Liver (tissue), 9 donors: ENCODE results near the gene OMD. TPM values are rescaled to one million over a fixed set of nuclear protein-coding genes. Genes with fewer than 3 reads are reported as not detected.
"Not testable (repeated sequence)": the region's sequence is repeated elsewhere in the genome, so short reads cannot be mapped to it uniquely, and the experiment has no call there.

ENCODE experiments used
- DNase-seq: peaks from one replicate; pipeline ENCODE4 v3.0.0-alpha.2; 2017; ENCODE audit warnings: low spot score
- H3K27ac ChIP-seq, 2 donors: one replicate each; pipeline ENCODE4 v1.7.0; 2013; ENCODE audit warnings: inconsistent platforms in 2 of 2, low read length in 2 of 2, control low read depth in 1 of 2, low read depth in 1 of 2, mild to moderate bottlenecking in 1 of 2
- H3K27me3 ChIP-seq, 4 donors: one replicate each; pipeline versions ENCODE4 v1.6.1 to v1.7.0; 2013; ENCODE audit warnings: low read length in 3 of 4, inconsistent platforms in 1 of 4, mild to moderate bottlenecking in 1 of 4, moderate library complexity in 1 of 4; ENCODE audit not compliant: control insufficient read depth in 4 of 4, insufficient read depth in 4 of 4
- H3K36me3 ChIP-seq, 4 donors: one replicate each; pipeline versions ENCODE4 v1.6.1 to v1.7.0; 2013; ENCODE audit warnings: low read length in 3 of 4, mild to moderate bottlenecking in 3 of 4, low read depth in 1 of 4, moderate library complexity in 1 of 4; ENCODE audit not compliant: control insufficient read depth in 4 of 4, insufficient read depth in 3 of 4
- H3K4me1 ChIP-seq, 4 donors: one replicate each; pipeline versions ENCODE4 v1.6.1 to v1.7.0; 2013; ENCODE audit warnings: low read length in 3 of 4, mild to moderate bottlenecking in 3 of 4, moderate library complexity in 1 of 4; ENCODE audit not compliant: control insufficient read depth in 4 of 4, insufficient read depth in 4 of 4
- H3K4me3 ChIP-seq, 3 donors: one replicate each; pipeline versions ENCODE4 v1.6.1 to v1.7.0; 2013; ENCODE audit warnings: low read length in 3 of 3, control low read depth in 1 of 3, low read depth in 1 of 3, mild to moderate bottlenecking in 1 of 3
- H3K9ac ChIP-seq, 2 donors: one replicate each; pipeline ENCODE4 v1.7.0; 2013; ENCODE audit warnings: low read length in 2 of 2, mild to moderate bottlenecking in 2 of 2, moderate library complexity in 2 of 2, control low read depth in 1 of 2, low read depth in 1 of 2
- H3K9me3 ChIP-seq, 4 donors: one replicate each; pipeline versions ENCODE4 v1.6.1 to v1.7.0; 2013; ENCODE audit warnings: low read length in 3 of 4; ENCODE audit not compliant: control insufficient read depth in 4 of 4
- ATF3 ChIP-seq: IDR thresholded peaks from 2 replicates; pipeline ENCODE4 v1.6.1; 2016; ENCODE audit warnings: antibody characterized with exemption
- EGR1 ChIP-seq, 2 donors: IDR thresholded peaks; 2 replicates each; pipeline ENCODE4 v1.6.1; 2016 to 2018; ENCODE audit warnings: antibody characterized with exemption in 2 of 2, low read depth in 2 of 2
- FOXA1 ChIP-seq: IDR thresholded peaks from 2 replicates; pipeline ENCODE4 v1.6.1; 2016; ENCODE audit warnings: antibody characterized with exemption
- FOXA2 ChIP-seq: IDR thresholded peaks from 2 replicates; pipeline ENCODE4 v1.6.1; 2016; ENCODE audit warnings: antibody characterized with exemption
- GABPA ChIP-seq, 2 donors: IDR thresholded peaks in 1 of 2; conservative IDR thresholded peaks in 1 of 2; 2 replicates each; pipeline ENCODE4 v1.6.1; 2016; ENCODE audit warnings: antibody characterized with exemption in 2 of 2, mild to moderate bottlenecking in 1 of 2, moderate library complexity in 1 of 2
- HNF4A ChIP-seq, 2 donors: conservative IDR thresholded peaks; 2 replicates each; pipeline ENCODE4 v1.6.1; 2016; ENCODE audit warnings: antibody characterized with exemption in 2 of 2, mild to moderate bottlenecking in 2 of 2
- HNF4G ChIP-seq: IDR thresholded peaks from 2 replicates; pipeline ENCODE4 v1.6.1; 2016; ENCODE audit warnings: antibody characterized with exemption
- JUND ChIP-seq, 2 donors: IDR thresholded peaks; 2 replicates each; pipeline ENCODE4 v1.6.1; 2016; ENCODE audit warnings: antibody characterized with exemption in 2 of 2
- NR2F2 ChIP-seq: IDR thresholded peaks from 2 replicates; pipeline ENCODE4 v1.6.1; 2016; ENCODE audit warnings: antibody characterized with exemption
- RAD21 ChIP-seq, 2 donors: IDR thresholded peaks; 2 replicates each; pipeline ENCODE4 v1.6.1; 2016; ENCODE audit warnings: antibody characterized with exemption in 2 of 2, mild to moderate bottlenecking in 2 of 2
- RXRA ChIP-seq, 2 donors: IDR thresholded peaks; 2 replicates each; pipeline ENCODE4 v1.6.1; 2017 to 2018; ENCODE audit warnings: antibody characterized with exemption in 2 of 2, mild to moderate bottlenecking in 1 of 2
- SP1 ChIP-seq: IDR thresholded peaks from 2 replicates; pipeline ENCODE4 v1.6.1; 2018; ENCODE audit warnings: antibody characterized with exemption, mild to moderate bottlenecking
- TAF1 ChIP-seq: conservative IDR thresholded peaks from 2 replicates; pipeline ENCODE4 v1.6.1; 2016; ENCODE audit warnings: antibody characterized with exemption, mild to moderate bottlenecking
- YY1 ChIP-seq: IDR thresholded peaks from 2 replicates; pipeline ENCODE4 v1.6.1; 2016; ENCODE audit warnings: antibody characterized with exemption, mild to moderate bottlenecking
- ZBTB33 ChIP-seq: IDR thresholded peaks from 2 replicates; pipeline ENCODE4 v1.6.1; 2016; ENCODE audit warnings: antibody characterized with exemption
- WGBS: extraction: QIAGEN DNeasy Blood & Tissue Kit; methylation state at CpG from one replicate; pipeline ENCODE4 v1.1.7; 2013; 5-methylcytosine and 5-hydroxymethylcytosine counted together
- polyA plus RNA-seq, 2 donors: library from polyadenylated mRNA; stranded (reverse) in 1 of 2; unstranded in 1 of 2; fragments of 200-250 nt in 1 of 2; fragments of >200 nt in 1 of 2; fragmentation: Nextera tagmentation in 1 of 2; extraction: Ambion mirVana in 1 of 2; gene quantifications; one replicate each; pipeline versions ENCODE4 v1.2.1 to v1.2.3, GENCODE V29; 2013 to 2015
- total RNA-seq, 2 donors: library from RNA; depleted of rRNA; stranded (reverse); fragments of >200 nt; gene quantifications; one replicate each; pipeline ENCODE4 v1.2.3, GENCODE V29; 2014
- TF ChIP-seq, protein P1 (sequence below): fragments of 150-350 bp; IDR thresholded peaks from 2 replicates; pipeline ENCODE4 v1.5.1; 2017; ENCODE audit warnings: improper control_type of control experiment, low read depth, low read length; ENCODE audit not compliant: missing input control
- TF ChIP-seq, protein P2 (sequence below): IDR thresholded peaks from 2 replicates; pipeline ENCODE4 v1.6.1; 2016; ENCODE audit warnings: antibody characterized with exemption, mild to moderate bottlenecking
- TF ChIP-seq, protein P3 (sequence below): IDR thresholded peaks from 2 replicates; pipeline ENCODE4 v1.6.1; 2016; ENCODE audit warnings: antibody characterized with exemption
- donor health status: healthy.
- donor health status: healthy.
- donor health status: healthy.
- donor health status: healthy.
- donor health status: healthy.

The OMD gene
- total and polyA plus RNA-seq, 4 donors = 0.28 to 0.75 (median 0.52) TPM; not detected in 1

DNA sequence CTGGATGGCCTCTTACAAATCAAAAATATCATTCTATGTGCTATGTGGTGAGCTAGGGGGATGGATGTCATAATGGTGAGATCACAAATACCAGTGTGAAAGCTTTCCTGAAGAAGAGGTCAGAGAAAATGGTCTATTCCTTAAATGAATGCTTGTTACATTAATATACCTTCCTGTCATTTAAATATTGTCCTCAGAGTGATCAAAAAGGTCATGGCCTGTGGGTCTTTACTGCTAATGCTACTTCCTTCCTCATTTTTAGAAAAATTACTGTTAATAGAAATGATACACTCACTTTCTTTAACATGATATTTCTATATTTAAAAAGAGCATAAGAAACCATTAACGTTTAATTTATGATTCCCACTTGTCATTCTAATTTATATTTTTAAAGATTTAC lies 9.7 kb downstream of the OMD start:
- no peaks in the 10 kb centered on the region for H3K9me3 ChIP-seq
- no peak for DNase-seq
- 75% methylated on average over 1 of the region's 1 CpG for WGBS
- TF ChIP-seq, protein P1, sequence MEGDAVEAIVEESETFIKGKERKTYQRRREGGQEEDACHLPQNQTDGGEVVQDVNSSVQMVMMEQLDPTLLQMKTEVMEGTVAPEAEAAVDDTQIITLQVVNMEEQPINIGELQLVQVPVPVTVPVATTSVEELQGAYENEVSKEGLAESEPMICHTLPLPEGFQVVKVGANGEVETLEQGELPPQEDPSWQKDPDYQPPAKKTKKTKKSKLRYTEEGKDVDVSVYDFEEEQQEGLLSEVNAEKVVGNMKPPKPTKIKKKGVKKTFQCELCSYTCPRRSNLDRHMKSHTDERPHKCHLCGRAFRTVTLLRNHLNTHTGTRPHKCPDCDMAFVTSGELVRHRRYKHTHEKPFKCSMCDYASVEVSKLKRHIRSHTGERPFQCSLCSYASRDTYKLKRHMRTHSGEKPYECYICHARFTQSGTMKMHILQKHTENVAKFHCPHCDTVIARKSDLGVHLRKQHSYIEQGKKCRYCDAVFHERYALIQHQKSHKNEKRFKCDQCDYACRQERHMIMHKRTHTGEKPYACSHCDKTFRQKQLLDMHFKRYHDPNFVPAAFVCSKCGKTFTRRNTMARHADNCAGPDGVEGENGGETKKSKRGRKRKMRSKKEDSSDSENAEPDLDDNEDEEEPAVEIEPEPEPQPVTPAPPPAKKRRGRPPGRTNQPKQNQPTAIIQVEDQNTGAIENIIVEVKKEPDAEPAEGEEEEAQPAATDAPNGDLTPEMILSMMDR = no peak
- TF ChIP-seq FOXA2 (no peak), GABPA (IDR thresholded peaks at IDR 0.05 in 1 of 2, conservative IDR thresholded peaks at IDR 0.05 in 1 of 2) (no peak), YY1 (no peak), ATF3 (no peak), ZBTB33 (no peak), TAF1 (no peak), HNF4A (conservative IDR thresholded peaks at IDR 0.05) (no peak), HNF4G (no peak), RXRA (IDR thresholded peaks at IDR 0.05) (no peak), JUND (IDR thresholded peaks at IDR 0.05) (no peak), RAD21 (IDR thresholded peaks at IDR 0.05) (no peak), SP1 (no peak), FOXA1 (no peak), NR2F2 (no peak), EGR1 (IDR thresholded peaks at IDR 0.05; ENCODE audit: low read depth in 2 of 2) (no peak)
- TF ChIP-seq, protein P2, sequence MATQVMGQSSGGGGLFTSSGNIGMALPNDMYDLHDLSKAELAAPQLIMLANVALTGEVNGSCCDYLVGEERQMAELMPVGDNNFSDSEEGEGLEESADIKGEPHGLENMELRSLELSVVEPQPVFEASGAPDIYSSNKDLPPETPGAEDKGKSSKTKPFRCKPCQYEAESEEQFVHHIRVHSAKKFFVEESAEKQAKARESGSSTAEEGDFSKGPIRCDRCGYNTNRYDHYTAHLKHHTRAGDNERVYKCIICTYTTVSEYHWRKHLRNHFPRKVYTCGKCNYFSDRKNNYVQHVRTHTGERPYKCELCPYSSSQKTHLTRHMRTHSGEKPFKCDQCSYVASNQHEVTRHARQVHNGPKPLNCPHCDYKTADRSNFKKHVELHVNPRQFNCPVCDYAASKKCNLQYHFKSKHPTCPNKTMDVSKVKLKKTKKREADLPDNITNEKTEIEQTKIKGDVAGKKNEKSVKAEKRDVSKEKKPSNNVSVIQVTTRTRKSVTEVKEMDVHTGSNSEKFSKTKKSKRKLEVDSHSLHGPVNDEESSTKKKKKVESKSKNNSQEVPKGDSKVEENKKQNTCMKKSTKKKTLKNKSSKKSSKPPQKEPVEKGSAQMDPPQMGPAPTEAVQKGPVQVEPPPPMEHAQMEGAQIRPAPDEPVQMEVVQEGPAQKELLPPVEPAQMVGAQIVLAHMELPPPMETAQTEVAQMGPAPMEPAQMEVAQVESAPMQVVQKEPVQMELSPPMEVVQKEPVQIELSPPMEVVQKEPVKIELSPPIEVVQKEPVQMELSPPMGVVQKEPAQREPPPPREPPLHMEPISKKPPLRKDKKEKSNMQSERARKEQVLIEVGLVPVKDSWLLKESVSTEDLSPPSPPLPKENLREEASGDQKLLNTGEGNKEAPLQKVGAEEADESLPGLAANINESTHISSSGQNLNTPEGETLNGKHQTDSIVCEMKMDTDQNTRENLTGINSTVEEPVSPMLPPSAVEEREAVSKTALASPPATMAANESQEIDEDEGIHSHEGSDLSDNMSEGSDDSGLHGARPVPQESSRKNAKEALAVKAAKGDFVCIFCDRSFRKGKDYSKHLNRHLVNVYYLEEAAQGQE = no peak
- TF ChIP-seq, protein P3, sequence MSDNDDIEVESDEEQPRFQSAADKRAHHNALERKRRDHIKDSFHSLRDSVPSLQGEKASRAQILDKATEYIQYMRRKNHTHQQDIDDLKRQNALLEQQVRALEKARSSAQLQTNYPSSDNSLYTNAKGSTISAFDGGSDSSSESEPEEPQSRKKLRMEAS = no peak
- no peaks in the 10 kb centered on the region for H3K36me3 ChIP-seq
- no peak overlapping the region for H3K4me3 ChIP-seq
- no peaks in the 10 kb centered on the region for H3K27me3 ChIP-seq
- no peak overlapping the region for H3K27ac ChIP-seq
- no peaks in the 10 kb centered on the region for H3K4me1 ChIP-seq
- no peak overlapping the region for H3K9ac ChIP-seq

GRCh38 chr9:92411157-92411556 lies 13.1 kb downstream of the OMD start:
- WGBS = 87% methylated on average over 4 of the region's 4 CpGs
- H3K9me3 ChIP-seq, H3K9ac ChIP-seq, H3K4me1 ChIP-seq, DNase-seq, H3K27me3 ChIP-seq, H3K36me3 ChIP-seq, H3K4me3 ChIP-seq, H3K27ac ChIP-seq: not testable (repeated sequence)
